Neural progenitor cell (in vitro differentiated cells): Measurements from ENCODE around the gene ZBTB46. TPM values are rescaled to one million over a fixed set of nuclear protein-coding genes. Genes with fewer than 3 reads are reported as not detected.

ENCODE experiments used
- DNase-seq: peaks from one replicate; pipeline ENCODE4 v3.0.0-alpha.2; 2016; ENCODE audit warnings: low spot score
- H2AFZ ChIP-seq: fragments of 200-600 bp; sonication (generic); replicated peaks from 2 replicates; pipeline ENCODE4 v1.6.1; 2016; ENCODE audit warnings: antibody characterized with exemption
- H3F3A ChIP-seq: fragments of 200-600 bp; sonication (generic); 2 replicates; pipeline ENCODE4 v1.6.1; 2016; ENCODE audit warnings: antibody characterized with exemption, low read depth
- H3K27ac ChIP-seq: fragments of 200-600 bp; sonication (generic); 2 replicates; pipeline ENCODE4 v1.5.1; 2016; ENCODE audit warnings: mild to moderate bottlenecking
- H3K27me3 ChIP-seq: fragments of 200-600 bp; sonication (generic); 2 replicates; pipeline ENCODE4 v1.6.1; 2016; ENCODE audit warnings: mild to moderate bottlenecking, moderate library complexity
- H3K36me3 ChIP-seq: fragments of 200-600 bp; sonication (generic); 2 replicates; pipeline ENCODE4 v1.5.1; 2016
- H3K4me1 ChIP-seq: fragments of 200-600 bp; sonication (generic); 2 replicates; pipeline ENCODE4 v1.6.1; 2016; ENCODE audit warnings: mixed run types
- H3K4me2 ChIP-seq: fragments of 200-600 bp; sonication (generic); 2 replicates; pipeline ENCODE4 v1.6.1; 2016
- H3K4me3 ChIP-seq: fragments of 200-600 bp; sonication (generic); 2 replicates; pipeline ENCODE4 v1.5.1; 2016
- H3K79me2 ChIP-seq: fragments of 200-600 bp; sonication (generic); 2 replicates; pipeline ENCODE4 v1.6.1; 2016; ENCODE audit warnings: low read depth
- H3K9ac ChIP-seq: fragments of 200-600 bp; sonication (generic); 2 replicates; pipeline ENCODE4 v1.6.1; 2016
- H3K9me3 ChIP-seq: fragments of 200-600 bp; sonication (generic); 2 replicates; pipeline ENCODE4 v1.5.1; 2016; ENCODE audit warnings: low read depth
- H4K20me1 ChIP-seq: fragments of 200-600 bp; sonication (generic); 2 replicates; pipeline ENCODE4 v1.6.1; 2016; ENCODE audit warnings: low read depth
- H3K27ac Mint-ChIP-seq: 3 replicates; pipeline ENCODE4 v1.8.0; 2021; ENCODE audit warnings: mixed read lengths
- H3K27me3 Mint-ChIP-seq: 2 replicates; pipeline ENCODE4 v1.8.0; 2022; ENCODE audit warnings: low read depth, mild to moderate bottlenecking, inconsistent platforms, moderate library complexity, mixed read lengths; ENCODE audit not compliant: insufficient read depth
- H3K36me3 Mint-ChIP-seq: 3 replicates; pipeline ENCODE4 v1.8.0; 2021; ENCODE audit warnings: mixed read lengths
- H3K4me1 Mint-ChIP-seq: 3 replicates; pipeline ENCODE4 v1.8.0; 2021; ENCODE audit warnings: mixed read lengths
- H3K4me3 Mint-ChIP-seq: 3 replicates; pipeline ENCODE4 v1.8.0; 2021; ENCODE audit warnings: mild to moderate bottlenecking, moderate library complexity, mixed read lengths
- H3K9me3 Mint-ChIP-seq: 3 replicates; pipeline ENCODE4 v1.8.0; 2020; ENCODE audit warnings: mixed read lengths
- CTCF ChIP-seq: fragments of 200-600 bp; sonication (generic); IDR thresholded peaks from 2 replicates; pipeline ENCODE4 v1.5.1; 2017; ENCODE audit warnings: antibody characterized with exemption, mild to moderate bottlenecking
- EZH2 ChIP-seq: fragments of 200-600 bp; sonication (generic); IDR thresholded peaks from 2 replicates; pipeline ENCODE4 v1.6.1; 2017; ENCODE audit warnings: antibody characterized with exemption, mild to moderate bottlenecking, moderate library complexity
- EZH2phosphoT487 ChIP-seq: fragments of 200-600 bp; sonication (generic); IDR thresholded peaks from 2 replicates; pipeline ENCODE4 v1.6.1; 2017; ENCODE audit warnings: antibody characterized with exemption
- total RNA-seq: library from RNA; depleted of rRNA; stranded (reverse); fragments of >200 nt; gene quantifications from 2 replicates; pipeline ENCODE4 v1.2.3, GENCODE V29; 2015; ENCODE audit warnings: low replicate concordance

ZBTB46 gene
- total RNA-seq, 1 donor from 2014 or later: 8.1 TPM

GRCh38 chr20:63857764-63858392 lies 26.8 kb upstream of the ZBTB46 start:
- no peak overlapping the region for H3K27ac ChIP-seq
- H3K4me3 ChIP-seq: no peak overlapping the region
- TF ChIP-seq CTCF (no peak), EZH2phosphoT487 (no peak), EZH2 (no peak)

DNA sequence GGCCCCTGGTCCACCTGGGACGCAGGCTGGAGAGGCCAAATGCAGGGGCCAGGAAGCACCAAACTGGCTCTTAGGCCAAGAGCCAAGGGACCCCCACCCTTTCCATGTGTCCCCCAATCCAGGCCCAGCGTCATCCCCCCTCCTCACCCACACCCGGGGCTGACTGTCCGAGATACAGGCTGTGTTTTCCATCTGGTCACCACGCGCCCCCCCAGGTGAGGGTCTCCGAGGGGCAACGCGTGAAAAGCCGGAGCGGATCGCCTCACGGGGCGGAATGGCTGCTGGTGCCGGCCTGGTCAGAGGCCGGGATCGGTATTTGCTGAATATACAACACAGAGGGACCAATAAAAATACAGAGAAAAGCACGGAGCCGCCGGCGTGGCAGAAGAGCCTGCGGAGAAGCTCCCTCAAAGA lies 25.0 kb upstream of the ZBTB46 start:
- H3K4me1 Mint-ChIP-seq: peaks cover 36% of the 10 kb centered on the region
- peaks cover 2% of the 10 kb centered on the region for H3K9me3 Mint-ChIP-seq
- DNase-seq: no peak
- no peak overlapping the region for H3K4me3 ChIP-seq
- H2AFZ ChIP-seq: no peak overlapping the region
- H3K4me1 ChIP-seq: peaks cover 40% of the 10 kb centered on the region
- H3K27me3 Mint-ChIP-seq: peaks cover 4% of the 10 kb centered on the region
- H3K27ac Mint-ChIP-seq: no peak overlapping the region
- H3K27ac ChIP-seq: no peak overlapping the region
- TF ChIP-seq EZH2 (no peak), CTCF (no peak), EZH2phosphoT487 (no peak)
- no peaks in the 10 kb centered on the region for H3K27me3 ChIP-seq
- peaks cover 29% of the 10 kb centered on the region for H3F3A ChIP-seq
- H4K20me1 ChIP-seq: no peaks in the 10 kb centered on the region
- no peaks in the 10 kb centered on the region for H3K36me3 Mint-ChIP-seq
- peak overlapping the region; percentile 50 for H3K4me2 ChIP-seq
- no peak overlapping the region for H3K9ac ChIP-seq
- H3K36me3 ChIP-seq: no peaks in the 10 kb centered on the region
- H3K9me3 ChIP-seq: no peaks in the 10 kb centered on the region
- H3K4me3 Mint-ChIP-seq: peak overlapping the region; percentile 57
- H3K79me2 ChIP-seq: no peaks in the 10 kb centered on the region

More at GRCh38 chr20:63857764-63858392, 26.8 kb upstream of the ZBTB46 start:
- Mint-ChIP-seq H3K36me3 (no peaks in the 10 kb centered on the region), H3K4me1 (peaks cover 36% of the 10 kb centered on the region), H3K9me3 (no peaks in the 10 kb centered on the region), H3K27me3 (peaks cover 4% of the 10 kb centered on the region), H3K27ac (peak overlapping the region; percentile 72), H3K4me3 (peak overlapping the region; percentile 65)
- H3K79me2 ChIP-seq: no peaks in the 10 kb centered on the region
- DNase-seq: no peak
- H3K9me3 ChIP-seq: no peaks in the 10 kb centered on the region
- H4K20me1 ChIP-seq: no peaks in the 10 kb centered on the region
- H3K36me3 ChIP-seq: no peaks in the 10 kb centered on the region
- H2AFZ ChIP-seq: no peak overlapping the region
- H3K4me2 ChIP-seq: peak overlapping the region; percentile 65
- H3K4me1 ChIP-seq: peaks cover 40% of the 10 kb centered on the region
- no peaks in the 10 kb centered on the region for H3K27me3 ChIP-seq
- H3F3A ChIP-seq: peaks cover 29% of the 10 kb centered on the region
- H3K9ac ChIP-seq: no peak overlapping the region

- H3K4me1 ChIP-seq: peaks cover 40% of the 10 kb centered on the region
- peaks cover 5% of the 10 kb centered on the region for H3K9me3 Mint-ChIP-seq
- no peaks in the 10 kb centered on the region for H3K9me3 ChIP-seq
- no peaks in the 10 kb centered on the region for H3K79me2 ChIP-seq
- H3K27ac ChIP-seq: no peak overlapping the region
- peaks cover 36% of the 10 kb centered on the region for H3K4me1 Mint-ChIP-seq
- H3K27ac Mint-ChIP-seq: no peak overlapping the region
- H3K9ac ChIP-seq: no peak overlapping the region
- H3K27me3 Mint-ChIP-seq: peaks cover 4% of the 10 kb centered on the region
- H3K4me3 ChIP-seq: no peak overlapping the region
- H3K4me3 Mint-ChIP-seq: no peak overlapping the region
- no peaks in the 10 kb centered on the region for H3K36me3 ChIP-seq
- TF ChIP-seq EZH2 (no peak), EZH2phosphoT487 (no peak), CTCF (no peak)
- no peak overlapping the region for H2AFZ ChIP-seq
- peaks cover 29% of the 10 kb centered on the region for H3F3A ChIP-seq
- H3K27me3 ChIP-seq: no peaks in the 10 kb centered on the region
- no peaks in the 10 kb centered on the region for H4K20me1 ChIP-seq
- no peak for DNase-seq
- no peaks in the 10 kb centered on the region for H3K36me3 Mint-ChIP-seq
- peak overlapping the region; percentile 50 for H3K4me2 ChIP-seq
Observed at GRCh38 chr20:63855363-63856097, 24.5 kb upstream of the ZBTB46 start.
